Measurements from ENCODE around the gene OSBPL9.

GRCh38 chr1:51628715-51629590 is 12.1 kb downstream of the OSBPL9 start:
- TF ChIP-seq ZNF585B (tag by site-specific recombination; IDR thresholded peaks at IDR 0.05) = no peak
- no peak for TF ChIP-seq ZNF175 (tag by site-specific recombination; IDR thresholded peaks at IDR 0.05)
- no peak for TF ChIP-seq TCF7L2 (IDR thresholded peaks at IDR 0.05; ENCODE audit: borderline replicate concordance, low read depth, low read length)
- TF ChIP-seq ZBTB21 (tag by site-specific recombination; IDR thresholded peaks at IDR 0.05) = no peak

All from HEK293 (cell line).